ENCODE measurements around the gene NCCRP1. TPM values are rescaled to one million over a fixed set of nuclear protein-coding genes. Genes with fewer than 3 reads are reported as not detected.

Gene NCCRP1
- total RNA-seq, 4 donors from 2014 or later: not detected

DNA sequence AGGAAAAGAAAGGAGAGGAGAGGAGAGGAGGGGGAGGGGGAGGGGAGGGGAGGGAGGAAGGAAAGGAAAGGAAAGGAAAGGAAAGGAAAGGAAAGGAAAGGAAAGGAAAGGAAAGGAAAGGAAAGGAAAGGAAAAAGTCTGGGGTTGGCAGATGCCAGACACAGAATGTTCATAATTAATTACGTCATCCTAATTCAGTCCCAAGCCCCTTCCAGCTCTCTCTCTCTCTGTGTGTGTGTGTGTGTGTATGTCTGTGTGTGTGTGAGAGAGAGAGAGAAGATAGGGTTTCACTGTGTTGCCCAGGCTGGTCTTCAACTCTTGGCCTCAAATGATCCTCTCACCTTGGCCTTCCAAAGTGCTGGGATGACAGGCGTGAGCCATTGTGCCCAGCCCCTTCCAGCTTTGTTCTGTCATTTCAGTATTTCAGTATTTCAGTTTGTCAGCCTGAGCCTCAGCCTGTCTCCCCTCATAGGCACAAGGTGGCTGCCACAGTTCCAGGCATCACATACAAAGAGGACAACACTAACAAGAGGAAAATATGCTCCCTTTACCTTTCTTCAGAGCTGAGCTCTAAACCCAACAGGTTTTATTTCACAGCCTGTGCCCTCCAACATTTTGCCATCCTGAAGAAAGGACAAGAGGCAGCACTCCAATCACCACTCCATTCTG, 33.5 kb downstream of the NCCRP1 start:
- TF ChIP-seq POLR2A (IDR thresholded peaks at IDR 0.05) (no peak), EP300 (IDR thresholded peaks at IDR 0.05) (no peak)
- TF ChIP-seq, protein P1, sequence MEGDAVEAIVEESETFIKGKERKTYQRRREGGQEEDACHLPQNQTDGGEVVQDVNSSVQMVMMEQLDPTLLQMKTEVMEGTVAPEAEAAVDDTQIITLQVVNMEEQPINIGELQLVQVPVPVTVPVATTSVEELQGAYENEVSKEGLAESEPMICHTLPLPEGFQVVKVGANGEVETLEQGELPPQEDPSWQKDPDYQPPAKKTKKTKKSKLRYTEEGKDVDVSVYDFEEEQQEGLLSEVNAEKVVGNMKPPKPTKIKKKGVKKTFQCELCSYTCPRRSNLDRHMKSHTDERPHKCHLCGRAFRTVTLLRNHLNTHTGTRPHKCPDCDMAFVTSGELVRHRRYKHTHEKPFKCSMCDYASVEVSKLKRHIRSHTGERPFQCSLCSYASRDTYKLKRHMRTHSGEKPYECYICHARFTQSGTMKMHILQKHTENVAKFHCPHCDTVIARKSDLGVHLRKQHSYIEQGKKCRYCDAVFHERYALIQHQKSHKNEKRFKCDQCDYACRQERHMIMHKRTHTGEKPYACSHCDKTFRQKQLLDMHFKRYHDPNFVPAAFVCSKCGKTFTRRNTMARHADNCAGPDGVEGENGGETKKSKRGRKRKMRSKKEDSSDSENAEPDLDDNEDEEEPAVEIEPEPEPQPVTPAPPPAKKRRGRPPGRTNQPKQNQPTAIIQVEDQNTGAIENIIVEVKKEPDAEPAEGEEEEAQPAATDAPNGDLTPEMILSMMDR (IDR thresholded peaks at IDR 0.05): no peak
- DNase-seq (ENCODE audit: low spot score in 2 of 2): no peak
- no peaks in the 10 kb centered on the region for H3K36me3 ChIP-seq
- peaks cover 0 to 14% of the 10 kb centered on the region in 2 donors for H3K27me3 ChIP-seq
- H3K4me1 ChIP-seq: no peaks in the 10 kb centered on the region
- 71 to 83% methylated on average over 2 of the region's 2 CpGs for WGBS, 2 donors
- H3K9me3 ChIP-seq: peaks cover 0 to 9% (median 0%) of the 10 kb centered on the region in 4 donors
- H3K4me3 ChIP-seq: no peak overlapping the region
- H3K27ac ChIP-seq: no peak overlapping the region

DNA sequence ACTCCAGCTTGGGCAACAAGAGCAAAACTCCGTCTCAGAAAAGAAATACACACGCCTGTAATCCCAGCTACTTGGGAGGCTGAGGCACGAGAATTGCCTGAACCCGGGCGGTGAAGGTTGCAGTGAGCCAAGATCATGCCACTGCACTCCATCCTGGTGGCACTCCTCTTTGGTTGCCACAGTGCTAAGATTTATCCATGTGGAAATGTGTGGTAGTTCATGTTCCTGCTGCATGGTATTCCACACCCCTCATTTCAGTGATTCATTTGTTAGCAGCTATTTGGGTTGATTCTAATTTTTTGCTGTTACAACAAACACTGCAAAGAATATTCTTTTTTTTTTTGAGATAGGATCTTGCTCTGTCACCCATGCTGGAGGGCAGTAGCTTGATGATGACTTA, 35.9 kb downstream of the NCCRP1 start:
- DNase-seq (ENCODE audit: low spot score in 2 of 2): no peak
- H3K36me3 ChIP-seq: no peaks in the 10 kb centered on the region
- 86 to 87% methylated on average over 5 of the region's 5 CpGs for WGBS, 2 donors
- H3K4me1 ChIP-seq: peaks cover 0 to 1% (median 0%) of the 10 kb centered on the region in 4 donors
- no peak overlapping the region for H3K4me3 ChIP-seq
- H3K9me3 ChIP-seq: peaks cover 0 to 9% (median 0%) of the 10 kb centered on the region in 4 donors
- H3K27ac ChIP-seq: no peak overlapping the region
- no peak for TF ChIP-seq EP300 (IDR thresholded peaks at IDR 0.05)
- TF ChIP-seq, protein P1 (IDR thresholded peaks at IDR 0.05): no peak
- no peak for TF ChIP-seq POLR2A (IDR thresholded peaks at IDR 0.05)
- peaks cover 0 to 15% of the 10 kb centered on the region in 2 donors for H3K27me3 ChIP-seq

DNA sequence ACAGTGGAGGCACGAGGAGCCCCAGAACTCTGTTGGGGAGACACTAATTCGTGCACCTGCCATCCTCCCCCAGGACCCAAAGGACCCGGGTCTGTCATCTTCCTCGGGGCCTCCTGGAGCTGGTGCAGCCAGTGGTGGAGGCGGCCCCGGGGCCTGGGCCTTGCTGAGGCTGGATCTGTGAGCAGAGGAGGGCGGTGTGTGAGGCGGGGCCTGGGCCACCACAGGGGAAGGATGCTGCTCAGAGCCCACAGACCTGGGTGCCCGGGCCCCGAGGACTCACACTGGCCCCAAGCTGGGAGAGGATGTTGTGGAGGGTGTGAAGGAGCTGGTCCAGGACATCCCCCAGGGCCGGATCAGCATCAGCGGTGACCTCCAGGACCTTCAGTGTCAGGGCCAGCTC, 39.8 kb downstream of the NCCRP1 start:
- peaks cover 0 to 3% (median 0%) of the 10 kb centered on the region in 4 donors for H3K4me1 ChIP-seq
- H3K9me3 ChIP-seq: no peaks in the 10 kb centered on the region
- peaks cover 0 to 38% of the 10 kb centered on the region in 2 donors for H3K27me3 ChIP-seq
- H3K36me3 ChIP-seq: no peaks in the 10 kb centered on the region
- 55 to 72% methylated on average over 12 of the region's 12 CpGs for WGBS, 2 donors
- H3K27ac ChIP-seq: no peak overlapping the region
- no peak for TF ChIP-seq POLR2A (IDR thresholded peaks at IDR 0.05)
- no peak for TF ChIP-seq EP300 (IDR thresholded peaks at IDR 0.05)
- TF ChIP-seq, protein P1 (IDR thresholded peaks at IDR 0.05): no peak
- DNase-seq (ENCODE audit: low spot score in 2 of 2): no peak
- no peak overlapping the region for H3K4me3 ChIP-seq

GRCh38 chr19:39237200-39238184, 40.7 kb downstream of the NCCRP1 start:
- TF ChIP-seq EP300 (IDR thresholded peaks at IDR 0.05): no peak
- 38 to 40% methylated on average over 22 of the region's 22 CpGs for WGBS, 2 donors
- DNase-seq (ENCODE audit: low spot score in 2 of 2): no peak
- Histone ChIP-seq H3K4me3 (no peak overlapping the region), H3K36me3 (no peaks in the 10 kb centered on the region), H3K27ac (no peak overlapping the region), H3K9me3 (no peaks in the 10 kb centered on the region), H3K27me3 (peaks cover 0 to 40% of the 10 kb centered on the region in 2 donors), H3K4me1 (peaks cover 0 to 3% (median 0%) of the 10 kb centered on the region in 4 donors)

DNA sequence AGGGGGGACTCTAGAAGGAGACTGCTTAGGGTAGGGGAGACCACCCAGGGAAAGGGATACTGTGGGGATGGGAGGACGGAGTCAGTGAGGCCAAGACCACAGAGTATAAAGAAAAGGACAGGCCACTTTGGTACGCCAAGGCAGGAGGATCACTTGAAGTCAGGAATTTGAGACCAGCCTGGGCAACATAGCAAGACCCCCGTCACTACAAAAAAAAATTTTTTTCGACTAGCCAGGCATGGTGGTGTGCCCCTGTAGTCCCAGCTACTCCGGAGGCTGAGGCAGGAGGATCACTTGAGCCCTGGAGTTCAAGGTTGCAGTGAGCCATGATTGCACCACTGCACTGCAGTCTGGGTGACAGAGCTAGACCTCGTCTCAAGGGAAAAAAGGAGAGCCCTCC, 41.4 kb downstream of the NCCRP1 start:
- Histone ChIP-seq H3K9me3 (no peaks in the 10 kb centered on the region), H3K36me3 (no peaks in the 10 kb centered on the region), H3K27ac (no peak overlapping the region), H3K4me1 (peaks cover 0 to 3% (median 0%) of the 10 kb centered on the region in 4 donors), H3K4me3 (no peak overlapping the region), H3K27me3 (peaks cover 0 to 42% of the 10 kb centered on the region in 2 donors)
- DNase-seq (ENCODE audit: low spot score in 2 of 2): no peak
- TF ChIP-seq, protein P1 (IDR thresholded peaks at IDR 0.05): no peak
- TF ChIP-seq EP300 (IDR thresholded peaks at IDR 0.05): no peak
- no peak for TF ChIP-seq POLR2A (IDR thresholded peaks at IDR 0.05)
- WGBS, 2 donors: 75 to 76% methylated on average over 6 of the region's 6 CpGs
